ENCODE measurements around the gene NUAK2. TPM values are rescaled to one million over a fixed set of nuclear protein-coding genes. Genes with fewer than 3 reads are reported as not detected.

NUAK2 gene
- total and polyA plus RNA-seq, 5 experiments from 2014 or later = 14.3 to 73.6 (median 46.9) TPM

DNA sequence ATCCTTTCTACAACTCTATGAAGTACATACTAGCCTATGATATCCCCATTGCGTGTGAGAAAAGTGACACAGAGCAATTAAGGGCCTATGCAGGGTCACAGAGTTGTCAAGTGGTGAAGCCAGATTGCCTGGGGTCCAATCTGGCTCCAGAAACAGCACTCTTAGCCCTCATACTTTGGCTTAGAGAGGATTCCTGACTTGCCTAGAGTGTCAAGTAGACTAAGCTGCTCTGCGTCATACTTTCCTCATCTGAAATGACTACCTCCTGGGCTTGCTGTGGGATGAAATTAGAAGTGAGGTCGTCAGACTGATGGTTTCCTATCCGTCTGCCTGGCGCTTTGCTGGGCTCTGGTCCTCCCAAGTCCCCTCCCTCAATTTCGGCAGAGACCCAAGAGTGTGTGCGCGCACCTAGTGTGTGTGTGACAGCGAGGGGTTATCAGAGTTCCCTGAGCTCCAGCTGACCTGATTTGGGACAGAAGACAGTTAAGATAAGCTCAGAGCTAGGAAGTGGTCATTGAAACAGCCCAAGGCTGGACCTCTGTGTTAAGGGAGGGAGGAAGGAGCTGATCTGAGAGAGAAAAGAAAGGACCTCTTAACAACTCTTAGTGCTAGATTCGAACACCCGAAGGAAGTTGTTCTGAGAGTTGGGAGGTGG lies 5.4 kb upstream of the NUAK2 start:
- Mint-ChIP-seq H3K9me3 (no peaks in the 10 kb centered on the region), H3K27me3 (peaks cover 0 to 11% (median 2%) of the 10 kb centered on the region in 5 donors), H3K4me1 (peaks cover 17 to 34% (median 34%) of the 10 kb centered on the region in 4 donors), H3K36me3 (no peaks in the 10 kb centered on the region), H3K27ac (no peak overlapping the region), H3K4me3 (no peak overlapping the region)
- no peak for DNase-seq
- no peak for ATAC-seq
- POLR2A ChIA-PET = interaction anchor here (20.8 to 22.9 kb wide), 2 partner anchors 30 to 52 kb away, joined by 259 to 590 read pairs; no protein-coding TSS in a partner anchor

DNA sequence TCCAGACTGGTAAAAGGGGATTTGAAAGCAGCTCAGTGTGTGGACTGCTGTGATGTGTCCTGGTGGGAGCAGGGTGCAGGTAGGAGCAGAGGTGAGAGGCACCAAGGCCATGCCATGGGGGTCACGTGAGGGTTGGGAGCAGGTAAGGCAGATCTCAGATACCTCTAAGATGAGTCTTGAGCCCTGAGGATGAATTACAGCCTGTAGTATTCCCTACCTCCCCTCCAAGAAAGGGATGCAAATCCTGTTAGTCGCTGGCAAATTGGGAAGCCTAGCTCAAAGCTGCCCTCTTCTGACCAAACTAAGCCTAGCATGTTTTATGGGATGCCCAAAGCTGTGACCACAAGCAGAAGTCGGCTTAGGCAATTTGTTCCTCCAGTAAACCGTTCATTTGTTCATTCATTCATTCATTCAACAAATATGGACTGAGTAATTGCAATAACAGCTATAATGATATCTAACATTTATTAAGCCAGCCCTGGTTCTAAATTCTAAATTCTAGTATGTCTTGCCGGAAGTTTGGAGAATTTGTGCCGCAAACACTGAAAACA lies 3.9 kb upstream of the NUAK2 start:
- H3K4me3 Mint-ChIP-seq = peak overlapping the region in 7 of 10 donors; percentile 11 to 49 (median 23)
- peaks cover 0 to 7% (median 2%) of the 10 kb centered on the region in 5 donors for H3K27me3 Mint-ChIP-seq
- H3K4me1 Mint-ChIP-seq = peaks cover 20 to 43% (median 38%) of the 10 kb centered on the region in 4 donors
- H3K36me3 Mint-ChIP-seq = peaks cover 6 to 11% (median 11%) of the 10 kb centered on the region in 3 donors
- DNase-seq = peak in 9 of 10 donors; percentile 34 to 75 (median 57)
- POLR2A ChIA-PET = interaction anchor here (0.8 to 22.9 kb wide), 10 partner anchors 9 to 199 kb away, joined by 3 to 590 read pairs (median 7); no protein-coding TSS in a partner anchor
- peak overlapping the region in 9 of 10 donors; percentile 11 to 81 (median 57) for H3K27ac Mint-ChIP-seq
- H3K9me3 Mint-ChIP-seq = peaks cover 0 to 5% (median 0%) of the 10 kb centered on the region in 9 donors
- no peak for ATAC-seq

DNA sequence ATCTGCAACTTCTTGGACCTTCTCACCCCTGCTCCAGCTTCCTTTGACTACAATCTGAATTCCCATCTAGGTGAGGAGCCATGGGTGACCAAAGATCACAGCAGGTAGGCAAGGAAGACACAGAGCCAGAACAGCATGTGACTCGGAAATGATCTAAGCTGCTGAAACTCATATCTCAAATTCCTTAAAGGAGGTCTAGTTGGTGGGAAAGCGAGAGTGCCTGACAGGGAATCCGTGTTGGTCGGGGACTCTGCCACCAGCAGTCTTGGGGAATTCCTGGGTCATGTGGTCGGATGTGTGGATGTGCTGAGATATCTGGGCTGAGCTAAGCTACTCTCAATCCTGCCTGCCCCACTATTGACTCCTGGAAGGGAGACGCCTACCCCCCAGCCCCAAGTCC lies 3.2 kb upstream of the NUAK2 start:
- Mint-ChIP-seq H3K27ac (peak overlapping the region in 7 of 10 donors; percentile 11 to 81 (median 49)), H3K9me3 (peaks cover 0 to 7% (median 0%) of the 10 kb centered on the region in 9 donors), H3K27me3 (peaks cover 0 to 7% (median 2%) of the 10 kb centered on the region in 5 donors), H3K36me3 (peaks cover 8 to 12% (median 12%) of the 10 kb centered on the region in 3 donors), H3K4me3 (peak overlapping the region in 5 of 10 donors; percentile 13 to 61 (median 42)), H3K4me1 (peaks cover 20 to 49% (median 39%) of the 10 kb centered on the region in 4 donors)
- DNase-seq (no peak), ATAC-seq (no peak)
- POLR2A ChIA-PET = interaction anchor here (0.8 to 22.9 kb wide), 13 partner anchors 9 to 200 kb away, joined by 3 to 590 read pairs (median 4); partner anchors contain the start of gene TMCC2

DNA sequence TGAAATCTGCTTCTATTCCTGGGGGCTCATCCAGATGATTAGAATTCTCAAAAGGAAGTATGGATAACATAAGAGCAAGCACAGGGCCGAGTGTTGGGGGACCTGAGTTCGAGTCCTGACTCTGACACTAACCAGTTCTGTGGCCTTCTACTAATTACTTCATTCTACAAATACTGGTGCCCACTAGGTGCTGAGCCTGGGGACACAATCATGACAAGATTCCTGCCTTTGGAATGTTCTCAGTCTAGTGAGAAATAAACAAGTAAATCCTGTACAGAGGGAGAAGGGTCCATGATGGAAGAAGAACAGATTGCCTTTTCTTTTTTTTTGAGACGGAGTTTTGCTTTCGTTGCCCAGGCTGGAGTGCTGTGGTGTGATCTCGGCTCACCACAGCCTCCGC lies 2.2 kb upstream of the NUAK2 start:
- DNase-seq (no peak), ATAC-seq (no peak)
- Mint-ChIP-seq H3K36me3 (peaks cover 10 to 16% (median 12%) of the 10 kb centered on the region in 3 donors), H3K4me3 (peak overlapping the region in 6 of 10 donors; percentile 18 to 56 (median 44)), H3K4me1 (peaks cover 26 to 59% (median 46%) of the 10 kb centered on the region in 4 donors), H3K9me3 (peaks cover 0 to 10% (median 0%) of the 10 kb centered on the region in 9 donors), H3K27me3 (peaks cover 0 to 3% (median 0%) of the 10 kb centered on the region in 5 donors), H3K27ac (peak overlapping the region in 7 of 10 donors; percentile 12 to 80 (median 65))
- POLR2A ChIA-PET = interaction anchor here (1.3 to 22.9 kb wide), 8 partner anchors 10 to 162 kb away, joined by 3 to 590 read pairs (median 14); partner anchors contain the start of gene TMCC2

DNA sequence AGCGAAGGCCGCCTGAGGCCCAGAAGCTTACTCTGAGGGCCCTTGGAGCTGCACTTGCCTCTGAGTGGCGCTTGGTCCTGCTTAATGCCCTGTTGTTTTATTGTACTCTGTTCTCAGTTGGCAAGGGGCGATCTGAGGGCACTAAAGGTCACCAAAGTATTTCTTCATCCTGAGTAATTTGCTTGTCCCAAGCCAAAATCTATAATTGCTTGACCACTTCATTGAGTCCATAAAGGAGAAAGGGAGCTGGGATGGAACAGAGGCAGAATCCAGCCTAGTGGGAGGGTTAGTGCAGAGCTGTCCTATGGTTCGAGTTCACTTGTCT lies 376 bp upstream of the NUAK2 start:
- peak overlapping the region in 9 of 10 donors; percentile 61 to 98 (median 92) for H3K27ac Mint-ChIP-seq

DNA sequence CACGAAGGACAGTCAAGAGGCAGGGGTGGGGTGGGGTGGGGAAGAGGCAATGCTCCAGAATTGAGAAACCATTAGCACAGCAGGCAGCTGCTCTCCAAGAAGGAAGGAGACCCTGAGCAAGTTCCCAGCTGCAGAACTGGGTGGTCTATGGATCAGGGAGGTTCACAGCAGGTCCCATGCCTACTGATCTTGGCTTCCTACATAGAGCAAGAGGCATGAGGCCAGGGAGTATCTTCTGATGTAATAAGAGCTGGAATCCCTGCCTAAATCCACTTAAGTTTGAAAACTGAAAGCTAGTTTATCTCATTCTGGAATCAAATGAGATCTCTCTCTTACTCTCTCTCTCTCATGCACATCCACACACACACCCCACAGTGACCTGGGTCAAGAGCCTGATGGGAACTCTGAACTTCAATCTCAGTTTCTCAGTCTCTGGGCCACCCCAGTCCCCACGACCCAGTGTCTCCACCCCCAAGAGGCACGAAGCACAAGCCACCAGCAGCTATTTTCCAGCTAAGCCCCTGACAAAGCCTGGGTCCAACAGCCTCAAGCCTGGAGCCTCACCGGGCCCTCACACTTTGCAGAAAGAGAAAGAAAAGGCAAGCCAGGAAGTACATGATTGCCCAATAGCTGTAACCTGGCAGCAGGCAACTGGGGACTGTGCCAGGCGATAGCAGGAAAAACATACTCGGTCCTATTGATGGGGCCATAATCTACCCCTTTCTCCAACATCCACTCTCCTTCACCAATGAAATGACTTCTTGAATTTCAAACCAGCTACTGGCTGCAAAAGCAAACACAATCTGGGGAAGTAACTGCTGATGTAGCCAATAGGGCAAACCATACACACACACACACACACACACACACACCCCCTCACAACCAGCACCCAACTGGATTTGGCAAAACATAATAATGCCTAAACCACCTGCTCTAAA lies 2.2 kb downstream of the NUAK2 start:
- peak; percentile 25 to 35 for ATAC-seq
- peaks cover 12 to 23% (median 12%) of the 10 kb centered on the region in 3 donors for H3K36me3 Mint-ChIP-seq
- H3K27ac Mint-ChIP-seq = peak overlapping the region; percentile 83 to 99 (median 96)
- POLR2A ChIA-PET = interaction anchor here (0.6 to 22.9 kb wide), 11 partner anchors 8 to 92 kb away, joined by 3 to 590 read pairs (median 4); partner anchors contain the start of gene TMCC2
- peaks cover 43 to 88% (median 75%) of the 10 kb centered on the region in 4 donors for H3K4me1 Mint-ChIP-seq
- H3K27me3 Mint-ChIP-seq = no peaks in the 10 kb centered on the region
- peaks cover 0 to 10% (median 0%) of the 10 kb centered on the region in 9 donors for H3K9me3 Mint-ChIP-seq
- peak overlapping the region; percentile 92 to 100 (median 98) for H3K4me3 Mint-ChIP-seq
- peak in 7 of 10 donors; percentile 17 to 69 (median 33) for DNase-seq

More for the DNA sequence above, 376 bp upstream of the NUAK2 start:
- ATAC-seq = no peak
- no peak for DNase-seq
- peaks cover 0 to 10% (median 0%) of the 10 kb centered on the region in 9 donors for H3K9me3 Mint-ChIP-seq
- POLR2A ChIA-PET = interaction anchor here (1.5 to 22.9 kb wide), 6 partner anchors 8 to 47 kb away, joined by 4 to 590 read pairs (median 141); no protein-coding TSS in a partner anchor
- peak overlapping the region; percentile 92 to 100 (median 98) for H3K4me3 Mint-ChIP-seq
- H3K4me1 Mint-ChIP-seq = peaks cover 40 to 78% (median 65%) of the 10 kb centered on the region in 4 donors
- peaks cover 0 to 2% (median 0%) of the 10 kb centered on the region in 5 donors for H3K27me3 Mint-ChIP-seq
- H3K36me3 Mint-ChIP-seq = peaks cover 12 to 23% (median 12%) of the 10 kb centered on the region in 3 donors

DNA sequence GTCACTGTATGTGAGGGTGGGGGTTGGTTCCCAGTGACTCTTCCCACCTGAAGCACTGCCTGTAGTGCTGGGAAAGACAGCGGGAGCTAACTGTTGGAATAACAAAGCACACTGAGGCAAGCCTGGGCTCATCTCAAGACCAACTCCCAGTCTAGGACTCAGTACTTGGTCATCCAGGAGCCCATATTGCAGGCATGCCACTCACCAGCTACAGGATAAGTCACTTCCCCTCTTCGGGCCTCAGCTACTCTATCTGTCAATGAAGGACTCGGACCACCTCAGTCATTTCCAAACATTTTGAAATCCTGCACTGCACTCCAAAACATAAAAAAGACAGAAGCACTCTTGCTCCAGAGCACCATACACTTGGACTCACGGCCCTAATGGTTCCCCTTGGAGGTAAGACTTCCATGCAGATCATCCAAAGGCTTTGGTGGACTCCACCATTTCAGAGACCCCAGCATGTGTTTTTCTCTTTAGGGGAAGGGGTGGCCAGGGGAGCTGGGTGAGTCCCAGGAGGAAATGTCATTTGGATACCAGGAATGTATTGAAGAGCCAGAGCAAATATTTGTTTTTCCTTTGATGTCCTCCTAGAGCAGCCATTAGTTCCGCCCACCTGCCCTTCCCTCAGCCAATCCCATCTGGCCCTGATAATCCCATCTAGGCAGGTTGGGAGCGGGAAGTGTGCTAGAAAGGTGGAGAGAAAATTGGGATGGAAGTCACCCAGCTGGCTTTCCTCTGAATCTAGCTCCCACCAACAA lies 3.1 kb downstream of the NUAK2 start:
- ATAC-seq (no peak), DNase-seq (no peak)
- Mint-ChIP-seq H3K4me3 (peak overlapping the region; percentile 92 to 100 (median 98)), H3K27me3 (no peaks in the 10 kb centered on the region), H3K4me1 (peaks cover 47 to 90% (median 76%) of the 10 kb centered on the region in 4 donors), H3K36me3 (peaks cover 12 to 27% (median 12%) of the 10 kb centered on the region in 3 donors), H3K27ac (peak overlapping the region; percentile 83 to 99 (median 96)), H3K9me3 (peaks cover 0 to 10% (median 0%) of the 10 kb centered on the region in 9 donors)
- POLR2A ChIA-PET = interaction anchor here (0.7 to 22.9 kb wide), 11 partner anchors 11 to 91 kb away, joined by 3 to 590 read pairs (median 4); partner anchors contain the start of gene TMCC2

DNA sequence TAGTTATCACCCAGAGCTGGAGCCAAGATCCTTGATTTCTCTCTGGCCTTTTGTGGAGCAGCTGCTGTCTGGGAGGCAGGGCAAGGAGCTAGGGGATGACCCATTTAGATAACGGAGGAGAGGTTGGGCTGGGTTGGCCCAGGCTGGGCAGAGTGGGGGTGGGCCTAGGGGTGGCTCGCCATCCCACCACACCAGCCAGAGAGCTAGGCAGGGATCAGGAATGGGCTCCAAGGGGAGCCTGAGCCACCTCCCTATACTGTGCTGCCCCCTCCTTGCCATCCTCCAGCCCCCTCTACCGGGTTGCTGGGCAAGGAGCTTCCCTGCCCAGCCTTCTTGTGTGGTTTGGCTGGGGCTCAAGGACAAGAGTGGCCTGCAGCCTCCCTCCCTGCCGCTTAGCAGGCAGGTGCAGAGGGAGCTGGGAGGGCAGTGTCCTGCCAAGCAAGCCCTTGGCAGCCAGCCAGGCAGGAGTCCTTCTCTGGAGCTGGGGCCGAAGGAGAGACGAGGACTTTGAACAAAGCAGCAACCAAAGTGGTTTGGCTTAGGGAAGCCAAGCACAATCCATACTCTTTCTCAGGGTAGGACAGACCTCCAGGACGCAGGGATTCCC lies 4.1 kb downstream of the NUAK2 start:
- peak overlapping the region; percentile 83 to 99 (median 97) for H3K27ac Mint-ChIP-seq
- H3K9me3 Mint-ChIP-seq = peaks cover 0 to 10% (median 0%) of the 10 kb centered on the region in 9 donors
- POLR2A ChIA-PET = interaction anchor here (1.0 to 22.9 kb wide), 6 partner anchors 12 to 89 kb away, joined by 3 to 590 read pairs (median 132); no protein-coding TSS in a partner anchor
- DNase-seq (peak in 1 of 10 donors; percentile 13), ATAC-seq (no peak)
- no peaks in the 10 kb centered on the region for H3K27me3 Mint-ChIP-seq
- peak overlapping the region; percentile 92 to 100 (median 98) for H3K4me3 Mint-ChIP-seq
- peaks cover 52 to 92% (median 79%) of the 10 kb centered on the region in 4 donors for H3K4me1 Mint-ChIP-seq
- peaks cover 12 to 27% (median 12%) of the 10 kb centered on the region in 3 donors for H3K36me3 Mint-ChIP-seq

DNA sequence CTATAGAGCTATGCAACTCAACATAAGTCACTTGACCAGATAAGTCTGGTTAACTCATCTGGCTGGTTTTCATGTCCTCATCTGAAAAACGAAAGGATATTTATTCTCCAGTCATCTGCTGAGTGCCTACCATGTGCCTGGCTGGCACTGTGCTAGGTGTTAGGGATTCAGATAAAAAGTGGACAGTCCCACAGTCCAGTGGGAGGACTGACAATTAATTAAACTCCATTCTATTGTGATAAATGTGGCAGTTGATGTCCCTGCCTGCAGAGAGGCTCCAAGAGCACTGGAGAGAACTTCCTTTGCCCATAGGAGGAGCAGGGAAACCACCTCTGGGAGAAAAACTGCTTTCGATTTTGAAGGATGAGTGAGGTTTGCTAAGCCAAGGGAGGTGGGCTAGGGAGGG lies 5.4 kb downstream of the NUAK2 start:
- Mint-ChIP-seq H3K27ac (peak overlapping the region; percentile 83 to 99 (median 97)), H3K36me3 (peaks cover 9 to 33% (median 18%) of the 10 kb centered on the region in 3 donors), H3K4me1 (peaks cover 50 to 97% (median 85%) of the 10 kb centered on the region in 4 donors), H3K4me3 (peak overlapping the region; percentile 92 to 100 (median 98)), H3K9me3 (peaks cover 0 to 10% (median 0%) of the 10 kb centered on the region in 9 donors), H3K27me3 (no peaks in the 10 kb centered on the region)
- no peak for ATAC-seq
- peak in 1 of 10 donors; percentile 16 for DNase-seq
- POLR2A ChIA-PET = interaction anchor here (1.0 to 22.9 kb wide), 5 partner anchors 9 to 41 kb away, joined by 3 to 590 read pairs (median 161); no protein-coding TSS in a partner anchor

DNA sequence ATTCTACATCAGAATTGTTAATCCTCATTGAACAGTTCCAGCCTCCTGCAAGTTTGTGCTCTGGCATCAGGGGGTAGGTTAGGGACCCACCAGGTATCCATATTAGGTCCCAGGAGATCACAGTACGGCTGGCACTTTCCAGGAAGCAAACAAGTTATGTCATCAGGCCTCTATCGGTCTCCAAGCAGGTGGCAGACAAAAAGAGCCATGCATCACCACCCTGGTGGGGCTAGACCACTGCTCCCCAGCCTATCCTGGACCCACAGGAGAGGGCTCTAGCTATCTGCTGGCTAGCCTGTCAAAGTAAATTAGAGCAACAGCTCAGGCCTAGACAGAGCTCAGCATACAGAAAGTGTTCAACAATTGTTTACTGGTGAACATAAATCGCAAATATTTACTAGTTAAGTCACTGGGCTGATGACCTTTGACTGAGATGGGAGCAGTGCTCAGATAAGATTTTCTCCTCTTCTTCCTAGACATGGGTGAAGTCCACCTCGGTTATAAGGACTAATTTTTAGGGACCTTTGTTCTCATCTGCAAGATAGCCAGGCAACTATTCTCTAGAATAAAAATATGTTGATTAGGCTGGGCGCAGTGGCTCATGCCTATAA lies 6.4 kb downstream of the NUAK2 start:
- Mint-ChIP-seq H3K27me3 (no peaks in the 10 kb centered on the region), H3K36me3 (peaks cover 0 to 36% (median 18%) of the 10 kb centered on the region in 3 donors), H3K9me3 (peaks cover 0 to 2% (median 0%) of the 10 kb centered on the region in 9 donors), H3K27ac (peak overlapping the region; percentile 92 to 99 (median 98)), H3K4me3 (peak overlapping the region; percentile 79 to 100 (median 95)), H3K4me1 (peaks cover 58 to 99% (median 92%) of the 10 kb centered on the region in 4 donors)
- ATAC-seq (peak in 1 of 2 donors; percentile 21), DNase-seq (no peak)
- POLR2A ChIA-PET = interaction anchor here (1.4 to 22.9 kb wide), 6 partner anchors 9 to 40 kb away, joined by 3 to 590 read pairs (median 92); no protein-coding TSS in a partner anchor

Measured in naive thymus-derived CD8-positive, alpha-beta T cell (primary cell).